Lower lobe of right lung (tissue), 2 donors: Measurements from ENCODE around the gene ANKRD13C. TPM values are rescaled to one million over a fixed set of nuclear protein-coding genes. Genes with fewer than 3 reads are reported as not detected.

Source experiments
- ATAC-seq, 2 donors: fragments of 200-7000 bp; cut with Tn5 transposase; one replicate each; pipeline ENCODE4 v1.9.1; 2020 to 2022; ENCODE audit warnings: mild to moderate bottlenecking in 2 of 2, moderate library complexity in 2 of 2
- DNase-seq: peaks from one replicate; pipeline ENCODE4 v3.0.0-alpha.2; 2020
- H3K27ac ChIP-seq: fragments of 200-600 bp; one replicate; pipeline ENCODE4 v1.8.0; 2022
- H3K27me3 ChIP-seq: fragments of 200-600 bp; one replicate; pipeline ENCODE4 v1.8.0; 2022; ENCODE audit warnings: low read depth
- H3K36me3 ChIP-seq: fragments of 200-600 bp; one replicate; pipeline ENCODE4 v1.8.0; 2022; ENCODE audit warnings: mild to moderate bottlenecking
- H3K4me1 ChIP-seq: fragments of 200-600 bp; one replicate; pipeline ENCODE4 v1.8.0; 2022
- H3K4me3 ChIP-seq: fragments of 200-600 bp; one replicate; pipeline ENCODE4 v1.8.0; 2022; ENCODE audit warnings: mild to moderate bottlenecking
- H3K9me3 ChIP-seq: fragments of 200-600 bp; one replicate; pipeline ENCODE4 v1.8.0; 2022
- CTCF ChIP-seq: fragments of 200-600 bp; IDR thresholded peaks from one replicate; pipeline ENCODE4 v1.8.0; 2022; ENCODE audit warnings: antibody characterized with exemption, mild to moderate bottlenecking
- intact Hi-C: fragments of 100-400 bp; cut with DNase I; formaldehyde crosslinking; loops from one replicate; pipeline ENCODE4 v1.11.0; 2022
- total RNA-seq: library from RNA; stranded (reverse); fragmentation: NEBNext Ultra II Directional; extraction: Animal tissue kit (Norgen Biotek cat#: 25700); gene quantifications from one replicate; pipeline ENCODE4 v1.2.1, GENCODE V29; 2021
- donor health status: DM: no; HTN: yes; CAD: no; lungs with severe emphysema.

ANKRD13C gene
- total RNA-seq, 1 donor from 2014 or later, result 18.0 TPM

GRCh38 chr1:70210820-70211219 is 143.7 kb downstream of the ANKRD13C start:
- H3K4me3 ChIP-seq, result no peak overlapping the region
- no peaks in the 10 kb centered on the region for H3K27me3 ChIP-seq
- no peak for DNase-seq
- peaks cover 33% of the 10 kb centered on the region for H3K4me1 ChIP-seq
- ATAC-seq, result no peak
- intact Hi-C loops, result no loop called here
- TF ChIP-seq CTCF, result no peak
- peaks cover 18% of the 10 kb centered on the region for H3K36me3 ChIP-seq
- H3K9me3 ChIP-seq, result no peaks in the 10 kb centered on the region
- no peak overlapping the region for H3K27ac ChIP-seq

Other genes starting within 250 kb of the ANKRD13C start
- gene LRRC40, start 149.1 kb downstream of the ANKRD13C start, total RNA-seq, result 10.5 TPM
- 143 TPM for gene SRSF11, start 133.3 kb downstream of the ANKRD13C start, total RNA-seq
- gene CTH, start 56.5 kb upstream of the ANKRD13C start, total RNA-seq, result 5.0 TPM